Mesenchymal stem cell (in vitro differentiated cells and primary cell): Measurements from ENCODE around the gene QKI.
A peak's percentile ranks its signal among the peaks of the same experiment; 100 is the strongest.

Experiments
- DNase-seq: peaks from one replicate; pipeline ENCODE4 v3.0.0-alpha.2; 2013
- H2AFZ ChIP-seq: one replicate; pipeline ENCODE4 v1.6.1; 2013; ENCODE audit warnings: low read depth, mild to moderate bottlenecking, control low read depth, inconsistent platforms, low read length, moderate library complexity
- H2AK5ac ChIP-seq: 2 replicates; pipeline ENCODE4 v1.6.1; 2013; ENCODE audit warnings: low read length, moderate library complexity, mild to moderate bottlenecking, inconsistent platforms; ENCODE audit not compliant: severe bottlenecking
- H2BK120ac ChIP-seq: one replicate; pipeline ENCODE4 v1.6.1; 2013; ENCODE audit warnings: low read depth, mild to moderate bottlenecking, inconsistent platforms, low read length, moderate library complexity
- H2BK12ac ChIP-seq, 2 experiments: one replicate each; pipeline ENCODE4 v1.6.1; 2013; ENCODE audit warnings: inconsistent platforms in 2 of 2, low read length in 2 of 2, mild to moderate bottlenecking in 2 of 2, moderate library complexity in 2 of 2, control low read depth in 1 of 2
- H2BK15ac ChIP-seq: one replicate; pipeline ENCODE4 v1.6.1; 2013; ENCODE audit warnings: mild to moderate bottlenecking, low read depth, inconsistent platforms; ENCODE audit not compliant: poor library complexity, severe bottlenecking
- H2BK5ac ChIP-seq: 2 replicates; pipeline ENCODE4 v1.6.1; 2013; ENCODE audit warnings: low read depth, mild to moderate bottlenecking, low read length, control low read depth, inconsistent platforms; ENCODE audit not compliant: poor library complexity, severe bottlenecking
- H3K14ac ChIP-seq, 2 experiments: one replicate each; pipeline ENCODE4 v1.6.1; 2013; ENCODE audit warnings: inconsistent platforms in 2 of 2, low read length in 2 of 2, control low read depth in 1 of 2, mild to moderate bottlenecking in 1 of 2, moderate library complexity in 1 of 2
- H3K18ac ChIP-seq, 2 experiments: one replicate each; pipeline ENCODE4 v1.6.1; 2013; ENCODE audit warnings: inconsistent platforms in 2 of 2, low read length in 2 of 2, control low read depth in 1 of 2, low read depth in 1 of 2, mild to moderate bottlenecking in 1 of 2
- H3K23ac ChIP-seq, 2 experiments: one replicate each; pipeline ENCODE4 v1.6.1; 2013; ENCODE audit warnings: inconsistent platforms in 2 of 2, low read length in 2 of 2, mild to moderate bottlenecking in 2 of 2, moderate library complexity in 2 of 2, control low read depth in 1 of 2
- H3K27ac ChIP-seq: 2 replicates; pipeline ENCODE4 v1.5.1; 2013; ENCODE audit warnings: mild to moderate bottlenecking, moderate library complexity, low read length, control low read depth, inconsistent platforms; ENCODE audit not compliant: poor library complexity, severe bottlenecking
- H3K27me3 ChIP-seq, 2 experiments: 2 replicates each; pipeline versions ENCODE4 v1.6.1 to v1.7.0; 2013; ENCODE audit warnings: low read length in 2 of 2, mild to moderate bottlenecking in 2 of 2, moderate library complexity in 2 of 2, control low read depth in 1 of 2, inconsistent platforms in 1 of 2; ENCODE audit not compliant: control insufficient read depth in 1 of 2, insufficient read depth in 1 of 2
- H3K36me3 ChIP-seq, 2 experiments: 2 replicates each; pipeline versions ENCODE4 v1.6.1 to v1.7.0; 2013; ENCODE audit warnings: low read length in 2 of 2, control low read depth in 1 of 2, inconsistent platforms in 1 of 2, low read depth in 1 of 2, mild to moderate bottlenecking in 1 of 2; ENCODE audit not compliant: insufficient read depth in 2 of 2, control insufficient read depth in 1 of 2
- H3K4ac ChIP-seq, 2 experiments: one replicate each; pipeline ENCODE4 v1.6.1; 2013; ENCODE audit warnings: inconsistent platforms in 2 of 2, low read length in 2 of 2, mild to moderate bottlenecking in 2 of 2, moderate library complexity in 2 of 2, control low read depth in 1 of 2, low read depth in 1 of 2
- H3K4me1 ChIP-seq: 2 replicates; pipeline ENCODE4 v1.6.1; 2013; ENCODE audit warnings: low read depth, low read length, control low read depth; ENCODE audit not compliant: control insufficient read depth, insufficient read depth
- H3K4me2 ChIP-seq: 2 replicates; pipeline ENCODE4 v1.6.1; 2013; ENCODE audit warnings: low read length, mild to moderate bottlenecking, inconsistent platforms; ENCODE audit not compliant: poor library complexity, severe bottlenecking
- H3K4me3 ChIP-seq, 2 experiments: 2 replicates each; pipeline versions ENCODE4 v1.5.1 to v1.7.0; 2013; ENCODE audit warnings: low read length in 2 of 2, mild to moderate bottlenecking in 2 of 2, control low read depth in 1 of 2, low read depth in 1 of 2; ENCODE audit not compliant: insufficient read depth in 1 of 2
- H3K79me1 ChIP-seq: replicated peaks from 2 replicates; pipeline ENCODE4 v1.6.1; 2013; ENCODE audit warnings: mild to moderate bottlenecking, control low read depth, low read length, inconsistent platforms; ENCODE audit not compliant: poor library complexity, severe bottlenecking
- H3K9ac ChIP-seq: 2 replicates; pipeline ENCODE4 v1.7.0; 2013; ENCODE audit warnings: mild to moderate bottlenecking, low read length, moderate library complexity
- H3K9me3 ChIP-seq: 2 replicates; pipeline ENCODE4 v1.7.0; 2013; ENCODE audit warnings: mild to moderate bottlenecking, low read length; ENCODE audit not compliant: control insufficient read depth
- H4K8ac ChIP-seq: one replicate; pipeline ENCODE4 v1.6.1; 2013; ENCODE audit warnings: inconsistent platforms, mild to moderate bottlenecking, low read length, moderate library complexity
- H4K91ac ChIP-seq: one replicate; pipeline ENCODE4 v1.6.1; 2013; ENCODE audit warnings: mild to moderate bottlenecking, low read length, inconsistent platforms
- WGBS: methylation state at CpG from one replicate; pipeline ENCODE4 v1.1.7; 2013; ENCODE audit warnings: mixed read lengths; 5-methylcytosine and 5-hydroxymethylcytosine counted together

The QKI gene

DNA sequence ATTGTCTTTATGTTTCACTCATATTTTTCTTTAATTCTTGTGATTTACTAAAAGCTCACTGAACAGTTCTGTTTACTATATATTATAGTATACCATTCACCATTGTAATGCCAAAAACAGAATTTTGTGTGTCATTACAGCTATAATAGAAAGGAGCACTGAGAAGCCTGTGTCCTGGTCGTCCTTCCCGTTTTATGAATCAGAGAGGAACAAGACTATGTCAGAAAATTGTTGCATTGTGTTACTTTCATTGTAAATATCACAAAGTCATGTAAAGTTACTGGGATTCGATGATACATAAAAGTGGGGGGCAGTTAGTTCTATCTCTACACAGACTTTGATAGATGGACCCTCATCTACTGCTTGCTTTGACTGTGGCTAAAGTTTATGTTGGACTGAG, 145.1 kb downstream of the QKI start:
- WGBS: 82% methylated on average over 3 of the region's 3 CpGs
- Histone ChIP-seq H2AFZ (no peak overlapping the region), H4K8ac (no peak overlapping the region), H2AK5ac (no peak overlapping the region), H2BK12ac (no peak overlapping the region), H3K36me3 (peaks cover 8 to 62% of the 10 kb centered on the region in 2 experiments), H3K9me3 (no peaks in the 10 kb centered on the region), H3K14ac (no peak overlapping the region), H3K4me1 (no peaks in the 10 kb centered on the region), H2BK15ac (no peak overlapping the region), H3K18ac (no peak overlapping the region), H3K27me3 (no peaks in the 10 kb centered on the region), H3K27ac (no peak overlapping the region), H3K4me3 (no peak overlapping the region), H3K4ac (no peak overlapping the region), H3K4me2 (no peak overlapping the region), H2BK120ac (no peak overlapping the region), H3K9ac (no peak overlapping the region), H3K23ac (no peak overlapping the region), H3K79me1 (peaks cover 19% of the 10 kb centered on the region), H4K91ac (no peak overlapping the region), H2BK5ac (no peak overlapping the region)
- DNase-seq: no peak

- Histone ChIP-seq H2AK5ac (no peak overlapping the region), H3K27me3 (no peaks in the 10 kb centered on the region), H3K79me1 (peaks cover 22% of the 10 kb centered on the region), H3K23ac (no peak overlapping the region), H3K4me1 (peaks cover 2% of the 10 kb centered on the region), H3K36me3 (peaks cover 8 to 84% of the 10 kb centered on the region in 2 experiments), H2BK15ac (no peak overlapping the region), H4K8ac (no peak overlapping the region), H3K9ac (no peak overlapping the region), H3K4me3 (no peak overlapping the region), H3K27ac (no peak overlapping the region), H2BK5ac (no peak overlapping the region), H3K14ac (no peak overlapping the region), H2AFZ (no peak overlapping the region), H3K9me3 (no peaks in the 10 kb centered on the region), H3K18ac (no peak overlapping the region), H3K4me2 (no peak overlapping the region), H3K4ac (no peak overlapping the region), H2BK120ac (no peak overlapping the region), H4K91ac (no peak overlapping the region), H2BK12ac (no peak overlapping the region)
- 95% methylated on average over 7 of the region's 8 CpGs for WGBS
- no peak for DNase-seq
Observed at GRCh38 chr6:163563318-163563717, 148.8 kb downstream of the QKI start.

- no peak overlapping the region for H3K4me3 ChIP-seq
- H3K18ac ChIP-seq: no peak overlapping the region
- no peak overlapping the region for H2BK120ac ChIP-seq
- H3K23ac ChIP-seq: no peak overlapping the region
- no peak overlapping the region for H2BK15ac ChIP-seq
- no peaks in the 10 kb centered on the region for H3K9me3 ChIP-seq
- H3K4me2 ChIP-seq: no peak overlapping the region
- no peak overlapping the region for H3K9ac ChIP-seq
- peaks cover 2% of the 10 kb centered on the region for H3K4me1 ChIP-seq
- H3K4ac ChIP-seq: no peak overlapping the region
- no peaks in the 10 kb centered on the region for H3K27me3 ChIP-seq
- H4K91ac ChIP-seq: no peak overlapping the region
- no peak overlapping the region for H2AFZ ChIP-seq
- no peak overlapping the region for H2AK5ac ChIP-seq
- WGBS: 97% methylated on average over 2 of the region's 3 CpGs
- peaks cover 20% of the 10 kb centered on the region for H3K79me1 ChIP-seq
- DNase-seq: no peak
- H3K36me3 ChIP-seq: peaks cover 4 to 80% of the 10 kb centered on the region in 2 experiments
- no peak overlapping the region for H3K14ac ChIP-seq
- no peak overlapping the region for H3K27ac ChIP-seq
- no peak overlapping the region for H4K8ac ChIP-seq
- no peak overlapping the region for H2BK12ac ChIP-seq
- H2BK5ac ChIP-seq: no peak overlapping the region
Observed at GRCh38 chr6:163564534-163564933, 150.0 kb downstream of the QKI start.

DNA sequence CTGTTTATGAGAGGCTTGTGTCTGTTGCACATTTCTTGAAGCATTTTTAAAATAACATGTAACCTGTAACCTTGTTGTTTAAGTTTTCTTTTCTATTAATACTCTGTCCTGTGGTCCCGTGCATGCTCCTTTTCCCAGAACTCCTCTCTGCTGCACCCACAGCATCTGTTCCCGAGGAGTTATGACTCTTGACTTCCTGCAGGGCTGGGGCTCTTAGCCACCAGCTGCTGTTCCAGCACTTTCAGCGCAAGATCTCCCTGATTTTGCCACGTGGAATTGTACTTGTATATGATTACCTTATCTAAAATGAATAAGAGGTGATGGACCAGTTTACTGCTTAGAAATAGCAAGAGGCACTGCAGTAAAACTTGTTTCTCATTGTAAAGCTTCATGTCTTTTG, 150.6 kb downstream of the QKI start:
- Histone ChIP-seq H3K14ac (no peak overlapping the region), H2BK120ac (no peak overlapping the region), H3K79me1 (peaks cover 16% of the 10 kb centered on the region), H3K4me3 (no peak overlapping the region), H3K27me3 (no peaks in the 10 kb centered on the region), H3K4ac (no peak overlapping the region), H4K8ac (no peak overlapping the region), H3K4me2 (no peak overlapping the region), H2AK5ac (no peak overlapping the region), H2AFZ (no peak overlapping the region), H4K91ac (no peak overlapping the region), H3K4me1 (peaks cover 2% of the 10 kb centered on the region), H3K9ac (no peak overlapping the region), H3K9me3 (no peaks in the 10 kb centered on the region), H2BK15ac (no peak overlapping the region), H3K23ac (no peak overlapping the region), H3K36me3 (peaks cover 4 to 74% of the 10 kb centered on the region in 2 experiments), H3K18ac (no peak overlapping the region), H2BK12ac (no peak overlapping the region), H2BK5ac (no peak overlapping the region), H3K27ac (no peak overlapping the region)
- peak; percentile 84 for DNase-seq
- 25% methylated on average over 3 of the region's 4 CpGs for WGBS
